ENCODE measurements around the gene CENPA. TPM values are rescaled to one million over a fixed set of nuclear protein-coding genes. Genes with fewer than 3 reads are reported as not detected.

CENPA gene
- total and polyA plus RNA-seq, 2 donors = 4.2 to 25.6 TPM

GRCh38 chr2:26778098-26778497 lies 7.8 kb upstream of the CENPA start:
- no peak for DNase-seq (ENCODE audit: low read depth in 6 of 9, low spot score in 9 of 9)
- peak overlapping the region in 1 of 2 donors; percentile 71 for H3K27ac ChIP-seq (ENCODE audit: low read depth in 1 of 2, low read length in 1 of 2)
- H3K4me3 ChIP-seq (ENCODE audit: low read length in 2 of 2) = no peak overlapping the region
- H3K4me1 ChIP-seq (ENCODE audit: control insufficient read depth in 2 of 2, insufficient read depth in 2 of 2, low read length in 2 of 2) = peaks cover 31 to 61% of the 10 kb centered on the region in 2 donors
- WGBS = 98% methylated on average over 18 of the region's 18 CpGs
- H3K27me3 ChIP-seq (ENCODE audit: control insufficient read depth in 2 of 2, insufficient read depth in 1 of 2, low read length in 1 of 2) = no peaks in the 10 kb centered on the region
- H3K9me3 ChIP-seq (ENCODE audit: control insufficient read depth in 2 of 2, insufficient read depth in 1 of 2, low read length in 1 of 2) = no peaks in the 10 kb centered on the region
- H3K36me3 ChIP-seq (ENCODE audit: control insufficient read depth in 2 of 2, insufficient read depth in 2 of 2, low read length in 1 of 2) = peaks cover 48 to 62% of the 10 kb centered on the region in 2 donors

- DNase-seq (ENCODE audit: low read depth in 6 of 9, low spot score in 9 of 9) = peak in 2 of 9 donors; percentile 21 to 42
- Histone ChIP-seq H3K36me3 (ENCODE audit: control insufficient read depth in 2 of 2, insufficient read depth in 2 of 2, low read length in 1 of 2) (peaks cover 48 to 62% of the 10 kb centered on the region in 2 donors), H3K9me3 (ENCODE audit: control insufficient read depth in 2 of 2, insufficient read depth in 1 of 2, low read length in 1 of 2) (no peaks in the 10 kb centered on the region), H3K4me3 (ENCODE audit: low read length in 2 of 2) (no peak overlapping the region), H3K27ac (ENCODE audit: low read depth in 1 of 2, low read length in 1 of 2) (peak overlapping the region; percentile 9 to 71), H3K4me1 (ENCODE audit: control insufficient read depth in 2 of 2, insufficient read depth in 2 of 2, low read length in 2 of 2) (peaks cover 31 to 57% of the 10 kb centered on the region in 2 donors), H3K27me3 (ENCODE audit: control insufficient read depth in 2 of 2, insufficient read depth in 1 of 2, low read length in 1 of 2) (no peaks in the 10 kb centered on the region)
- 91% methylated on average over 3 of the region's 3 CpGs for WGBS
Observed at GRCh38 chr2:26778507-26778906, 7.3 kb upstream of the CENPA start.

GRCh38 chr2:26780203-26780760 lies 5.6 kb upstream of the CENPA start:
- no peaks in the 10 kb centered on the region for H3K9me3 ChIP-seq (ENCODE audit: control insufficient read depth in 2 of 2, insufficient read depth in 1 of 2, low read length in 1 of 2)
- WGBS = 99% methylated on average over 4 of the region's 4 CpGs
- H3K27ac ChIP-seq (ENCODE audit: low read depth in 1 of 2, low read length in 1 of 2) = no peak overlapping the region
- no peak for DNase-seq (ENCODE audit: low read depth in 6 of 9, low spot score in 9 of 9)
- peaks cover 41 to 47% of the 10 kb centered on the region in 2 donors for H3K36me3 ChIP-seq (ENCODE audit: control insufficient read depth in 2 of 2, insufficient read depth in 2 of 2, low read length in 1 of 2)
- peaks cover 26 to 45% of the 10 kb centered on the region in 2 donors for H3K4me1 ChIP-seq (ENCODE audit: control insufficient read depth in 2 of 2, insufficient read depth in 2 of 2, low read length in 2 of 2)
- no peaks in the 10 kb centered on the region for H3K27me3 ChIP-seq (ENCODE audit: control insufficient read depth in 2 of 2, insufficient read depth in 1 of 2, low read length in 1 of 2)
- H3K4me3 ChIP-seq (ENCODE audit: low read length in 2 of 2) = no peak overlapping the region

GRCh38 chr2:26782876-26783704 lies 2.8 kb upstream of the CENPA start:
- 96% methylated on average over 12 of the region's 12 CpGs for WGBS
- Histone ChIP-seq H3K36me3 (ENCODE audit: control insufficient read depth in 2 of 2, insufficient read depth in 2 of 2, low read length in 1 of 2) (peaks cover 24 to 25% of the 10 kb centered on the region in 2 donors), H3K4me1 (ENCODE audit: control insufficient read depth in 2 of 2, insufficient read depth in 2 of 2, low read length in 2 of 2) (peaks cover 15 to 37% of the 10 kb centered on the region in 2 donors), H3K27me3 (ENCODE audit: control insufficient read depth in 2 of 2, insufficient read depth in 1 of 2, low read length in 1 of 2) (no peaks in the 10 kb centered on the region), H3K4me3 (ENCODE audit: low read length in 2 of 2) (no peak overlapping the region), H3K9me3 (ENCODE audit: control insufficient read depth in 2 of 2, insufficient read depth in 1 of 2, low read length in 1 of 2) (no peaks in the 10 kb centered on the region), H3K27ac (ENCODE audit: low read depth in 1 of 2, low read length in 1 of 2) (no peak overlapping the region)
- DNase-seq (ENCODE audit: low read depth in 6 of 9, low spot score in 9 of 9) = no peak

- Histone ChIP-seq H3K27ac (ENCODE audit: low read depth in 1 of 2, low read length in 1 of 2) (peak overlapping the region in 1 of 2 donors; percentile 86), H3K4me3 (ENCODE audit: low read length in 2 of 2) (peak overlapping the region in 1 of 2 donors; percentile 29), H3K36me3 (ENCODE audit: control insufficient read depth in 2 of 2, insufficient read depth in 2 of 2, low read length in 1 of 2) (peaks cover 10 to 28% of the 10 kb centered on the region in 2 donors), H3K9me3 (ENCODE audit: control insufficient read depth in 2 of 2, insufficient read depth in 1 of 2, low read length in 1 of 2) (no peaks in the 10 kb centered on the region), H3K4me1 (ENCODE audit: control insufficient read depth in 2 of 2, insufficient read depth in 2 of 2, low read length in 2 of 2) (peaks cover 8 to 29% of the 10 kb centered on the region in 2 donors), H3K27me3 (ENCODE audit: control insufficient read depth in 2 of 2, insufficient read depth in 1 of 2, low read length in 1 of 2) (no peaks in the 10 kb centered on the region)
- no peak for DNase-seq (ENCODE audit: low read depth in 6 of 9, low spot score in 9 of 9)
- 97% methylated on average over 19 of the region's 19 CpGs for WGBS
Observed at GRCh38 chr2:26784570-26785234, 1.2 kb upstream of the CENPA start.

- peak overlapping the region in 1 of 2 donors; percentile 55 for H3K27ac ChIP-seq (ENCODE audit: low read depth in 1 of 2, low read length in 1 of 2)
- peak in 2 of 9 donors; percentile 16 to 46 for DNase-seq (ENCODE audit: low read depth in 6 of 9, low spot score in 9 of 9)
- H3K4me3 ChIP-seq (ENCODE audit: low read length in 2 of 2) = peak overlapping the region; percentile 68 to 84
- no peaks in the 10 kb centered on the region for H3K27me3 ChIP-seq (ENCODE audit: control insufficient read depth in 2 of 2, insufficient read depth in 1 of 2, low read length in 1 of 2)
- 6% methylated on average over 55 of the region's 55 CpGs for WGBS
- H3K36me3 ChIP-seq (ENCODE audit: control insufficient read depth in 2 of 2, insufficient read depth in 2 of 2, low read length in 1 of 2) = peaks cover 3 to 23% of the 10 kb centered on the region in 2 donors
- peaks cover 8 to 29% of the 10 kb centered on the region in 2 donors for H3K4me1 ChIP-seq (ENCODE audit: control insufficient read depth in 2 of 2, insufficient read depth in 2 of 2, low read length in 2 of 2)
- peaks cover 0 to 4% of the 10 kb centered on the region in 2 donors for H3K9me3 ChIP-seq (ENCODE audit: control insufficient read depth in 2 of 2, insufficient read depth in 1 of 2, low read length in 1 of 2)
Observed at GRCh38 chr2:26786207-26787028, 562 bp downstream of the CENPA start.

- DNase-seq (ENCODE audit: low read depth in 6 of 9, low spot score in 9 of 9) = no peak
- Histone ChIP-seq H3K27ac (ENCODE audit: low read depth in 1 of 2, low read length in 1 of 2) (no peak overlapping the region), H3K4me3 (ENCODE audit: low read length in 2 of 2) (no peak overlapping the region), H3K36me3 (ENCODE audit: control insufficient read depth in 2 of 2, insufficient read depth in 2 of 2, low read length in 1 of 2) (peaks cover 30 to 73% of the 10 kb centered on the region in 2 donors), H3K4me1 (ENCODE audit: control insufficient read depth in 2 of 2, insufficient read depth in 2 of 2, low read length in 2 of 2) (peaks cover 3 to 8% of the 10 kb centered on the region in 2 donors), H3K9me3 (ENCODE audit: control insufficient read depth in 2 of 2, insufficient read depth in 1 of 2, low read length in 1 of 2) (peaks cover 0 to 4% of the 10 kb centered on the region in 2 donors), H3K27me3 (ENCODE audit: control insufficient read depth in 2 of 2, insufficient read depth in 1 of 2, low read length in 1 of 2) (no peaks in the 10 kb centered on the region)
- WGBS = 99% methylated on average over 3 of the region's 3 CpGs
Observed at GRCh38 chr2:26792720-26793119, 6.9 kb downstream of the CENPA start.

- H3K27ac ChIP-seq (ENCODE audit: low read depth in 1 of 2, low read length in 1 of 2) = no peak overlapping the region
- H3K9me3 ChIP-seq (ENCODE audit: control insufficient read depth in 2 of 2, insufficient read depth in 1 of 2, low read length in 1 of 2) = peaks cover 0 to 4% of the 10 kb centered on the region in 2 donors
- WGBS = 97% methylated on average over 3 of the region's 3 CpGs
- H3K4me1 ChIP-seq (ENCODE audit: control insufficient read depth in 2 of 2, insufficient read depth in 2 of 2, low read length in 2 of 2) = peaks cover 0 to under 1% of the 10 kb centered on the region in 2 donors
- H3K36me3 ChIP-seq (ENCODE audit: control insufficient read depth in 2 of 2, insufficient read depth in 2 of 2, low read length in 1 of 2) = peaks cover 34 to 70% of the 10 kb centered on the region in 2 donors
- DNase-seq (ENCODE audit: low read depth in 6 of 9, low spot score in 9 of 9) = no peak
- no peak overlapping the region for H3K4me3 ChIP-seq (ENCODE audit: low read length in 2 of 2)
- H3K27me3 ChIP-seq (ENCODE audit: control insufficient read depth in 2 of 2, insufficient read depth in 1 of 2, low read length in 1 of 2) = no peaks in the 10 kb centered on the region
Observed at GRCh38 chr2:26793518-26793917, 7.7 kb downstream of the CENPA start.

Data from thymus (tissue), 11 donors.